HEK293 (cell line): Measurements from ENCODE around the gene DMD.

ENCODE experiments used
- CTCF ChIA-PET: fragments of 350-600 bp; formaldehyde crosslinking; extraction: SDS; loops from one replicate; lab custom pipeline; 2021; ENCODE audit warnings: antibody characterized with exemption; lab: Yijun Ruan, JAX
- POLR2A ChIA-PET: fragments of 300-600 bp; formaldehyde crosslinking; extraction: SDS; loops from one replicate; lab custom pipeline; 2020; ENCODE audit warnings: antibody characterized with exemption, inconsistent platforms; lab: Yijun Ruan, JAX
- H3K27ac ChIP-seq: fragments of 200-500 bp; sonication (Bioruptor generic); 2 replicates; pipeline ENCODE4 v1.5.1; 2014; ENCODE audit warnings: low read depth, low read length, control low read depth, inconsistent platforms; ENCODE audit errors: extremely low read depth
- H3K36me3 ChIP-seq, 2 experiments: fragments of 200-500 bp in 1 of 2; sonication (Bioruptor generic) in 1 of 2; 1 replicate in 1 of 2; 2 replicates in 1 of 2; pipeline ENCODE4 v1.5.1; 2014 to 2017; ENCODE audit warnings: inconsistent platforms in 2 of 2, low read length in 2 of 2; ENCODE audit not compliant: control insufficient read depth in 2 of 2, insufficient read depth in 1 of 2
- H3K4me1 ChIP-seq: fragments of 200-500 bp; sonication (Bioruptor generic); 2 replicates; pipeline ENCODE4 v1.5.1; 2014; ENCODE audit warnings: mild to moderate bottlenecking, low read length, inconsistent platforms; ENCODE audit not compliant: control insufficient read depth, insufficient read depth
- H3K4me3 ChIP-seq: 2 replicates; pipeline ENCODE4 v1.5.1; 2011; ENCODE audit warnings: low read depth, mild to moderate bottlenecking, control low read depth, low read length, moderate library complexity
- H3K9me3 ChIP-seq: fragments of 200-500 bp; sonication (Bioruptor generic); 2 replicates; pipeline ENCODE4 v1.5.1; 2014; ENCODE audit warnings: low read depth, low read length, inconsistent platforms; ENCODE audit not compliant: control insufficient read depth, insufficient read depth
- GLIS1 ChIP-seq: fragments of 450-650 bp; formaldehyde crosslinking; IDR thresholded peaks from 2 replicates; pipeline ENCODE4 v1.5.1; 2016; ENCODE audit warnings: missing biosample characterization, missing genetic modification characterization
- SCRT1 ChIP-seq: fragments of 450-650 bp; formaldehyde crosslinking; IDR thresholded peaks from 2 replicates; pipeline ENCODE4 v1.5.1; 2016; ENCODE audit warnings: missing biosample characterization, missing genetic modification characterization, borderline replicate concordance
- ZBTB20 ChIP-seq: fragments of 450-650 bp; formaldehyde crosslinking; IDR thresholded peaks from 2 replicates; pipeline ENCODE4 v1.5.1; 2016; ENCODE audit warnings: missing biosample characterization, missing genetic modification characterization
- ZIC2 ChIP-seq: fragments of 450-650 bp; formaldehyde crosslinking; IDR thresholded peaks from 2 replicates; pipeline ENCODE4 v1.5.1; 2016; ENCODE audit warnings: missing biosample characterization, missing genetic modification characterization
- ZNF391 ChIP-seq: fragments of 450-650 bp; formaldehyde crosslinking; IDR thresholded peaks from 2 replicates; pipeline ENCODE4 v1.5.1; 2016; ENCODE audit warnings: low read depth, missing biosample characterization, missing genetic modification characterization, borderline replicate concordance
- ZNF621 ChIP-seq: fragments of 450-650 bp; formaldehyde crosslinking; IDR thresholded peaks from 2 replicates; pipeline ENCODE4 v1.5.1; 2017; ENCODE audit warnings: missing biosample characterization, missing genetic modification characterization
- ZNF629 ChIP-seq: fragments of 450-650 bp; formaldehyde crosslinking; IDR thresholded peaks from 2 replicates; pipeline ENCODE4 v1.5.1; 2017; ENCODE audit warnings: missing biosample characterization, missing genetic modification characterization
- ZNF707 ChIP-seq: fragments of 450-650 bp; formaldehyde crosslinking; IDR thresholded peaks from 2 replicates; pipeline ENCODE4 v1.5.1; 2016; ENCODE audit warnings: missing biosample characterization, missing genetic modification characterization
- ZNF76 ChIP-seq: fragments of 450-650 bp; formaldehyde crosslinking; IDR thresholded peaks from 2 replicates; pipeline ENCODE4; 2016; ENCODE audit warnings: low read depth, missing biosample characterization, missing genetic modification characterization, borderline replicate concordance
- ZNF776 ChIP-seq: fragments of 450-650 bp; formaldehyde crosslinking; IDR thresholded peaks from 2 replicates; pipeline ENCODE4 v1.5.0; 2017; ENCODE audit warnings: missing biosample characterization, missing genetic modification characterization, borderline replicate concordance
- ZNF837 ChIP-seq: fragments of 450-650 bp; formaldehyde crosslinking; IDR thresholded peaks from 2 replicates; pipeline ENCODE4 v1.5.1; 2016; ENCODE audit warnings: missing biosample characterization, missing genetic modification characterization
- ZNF843 ChIP-seq: fragments of 450-650 bp; formaldehyde crosslinking; IDR thresholded peaks from 2 replicates; pipeline ENCODE4 v1.5.1; 2016; ENCODE audit warnings: missing biosample characterization, missing genetic modification characterization
- TF ChIP-seq, protein P1 (sequence below): fragments of 450-650 bp; formaldehyde crosslinking; IDR thresholded peaks from 2 replicates; pipeline ENCODE4 v1.5.1; 2016; ENCODE audit warnings: missing biosample characterization, missing genetic modification characterization
- TF ChIP-seq, protein P2 (sequence below): fragments of 450-650 bp; formaldehyde crosslinking; IDR thresholded peaks from 2 replicates; pipeline ENCODE4 v1.5.1; 2016; ENCODE audit warnings: missing biosample characterization, missing genetic modification characterization
- TF ChIP-seq, protein P3 (sequence below): fragments of 450-650 bp; formaldehyde crosslinking; IDR thresholded peaks from 2 replicates; pipeline ENCODE4 v1.5.1; 2017; ENCODE audit warnings: missing biosample characterization, missing genetic modification characterization
- TF ChIP-seq, protein P4 (sequence below): fragments of 450-650 bp; formaldehyde crosslinking; IDR thresholded peaks from 2 replicates; pipeline ENCODE4 v1.5.1; 2016; ENCODE audit warnings: missing biosample characterization, missing genetic modification characterization

The DMD gene

DNA sequence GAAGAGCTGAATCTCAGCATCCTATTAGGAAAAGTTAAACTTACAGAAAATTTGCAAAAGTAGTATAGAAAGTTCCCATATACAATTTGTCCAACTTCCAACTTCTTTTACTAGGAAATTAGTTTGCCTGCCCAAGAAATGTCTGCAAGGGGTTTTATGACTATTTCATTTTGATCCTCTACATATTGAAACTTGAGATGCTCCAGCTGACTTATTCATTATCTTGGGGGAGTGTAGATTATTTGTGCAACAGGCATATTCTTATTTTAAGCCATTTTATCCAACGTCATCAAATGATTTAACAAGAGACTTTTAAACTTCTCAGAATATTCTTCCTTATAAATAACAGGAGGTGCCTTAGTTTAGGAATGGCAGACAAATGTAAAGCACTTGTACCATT, 1822.4 kb downstream of the DMD start (continued):
- TF ChIP-seq, protein P1, sequence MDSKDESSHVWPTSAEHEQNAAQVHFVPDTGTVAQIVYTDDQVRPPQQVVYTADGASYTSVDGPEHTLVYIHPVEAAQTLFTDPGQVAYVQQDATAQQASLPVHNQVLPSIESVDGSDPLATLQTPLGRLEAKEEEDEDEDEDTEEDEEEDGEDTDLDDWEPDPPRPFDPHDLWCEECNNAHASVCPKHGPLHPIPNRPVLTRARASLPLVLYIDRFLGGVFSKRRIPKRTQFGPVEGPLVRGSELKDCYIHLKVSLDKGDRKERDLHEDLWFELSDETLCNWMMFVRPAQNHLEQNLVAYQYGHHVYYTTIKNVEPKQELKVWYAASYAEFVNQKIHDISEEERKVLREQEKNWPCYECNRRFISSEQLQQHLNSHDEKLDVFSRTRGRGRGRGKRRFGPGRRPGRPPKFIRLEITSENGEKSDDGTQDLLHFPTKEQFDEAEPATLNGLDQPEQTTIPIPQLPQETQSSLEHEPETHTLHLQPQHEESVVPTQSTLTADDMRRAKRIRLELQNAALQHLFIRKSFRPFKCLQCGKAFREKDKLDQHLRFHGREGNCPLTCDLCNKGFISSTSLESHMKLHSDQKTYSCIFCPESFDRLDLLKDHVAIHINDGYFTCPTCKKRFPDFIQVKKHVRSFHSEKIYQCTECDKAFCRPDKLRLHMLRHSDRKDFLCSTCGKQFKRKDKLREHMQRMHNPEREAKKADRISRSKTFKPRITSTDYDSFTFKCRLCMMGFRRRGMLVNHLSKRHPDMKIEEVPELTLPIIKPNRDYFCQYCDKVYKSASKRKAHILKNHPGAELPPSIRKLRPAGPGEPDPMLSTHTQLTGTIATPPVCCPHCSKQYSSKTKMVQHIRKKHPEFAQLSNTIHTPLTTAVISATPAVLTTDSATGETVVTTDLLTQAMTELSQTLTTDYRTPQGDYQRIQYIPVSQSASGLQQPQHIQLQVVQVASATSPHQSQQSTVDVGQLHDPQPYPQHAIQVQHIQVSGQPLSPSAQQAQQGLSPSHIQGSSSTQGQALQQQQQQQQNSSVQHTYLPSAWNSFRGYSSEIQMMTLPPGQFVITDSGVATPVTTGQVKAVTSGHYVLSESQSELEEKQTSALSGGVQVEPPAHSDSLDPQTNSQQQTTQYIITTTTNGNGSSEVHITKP (tag by site-specific recombination): no peak
- no peak for TF ChIP-seq ZNF391 (tag by site-specific recombination)
- TF ChIP-seq ZNF629 (tag by site-specific recombination): no peak
- TF ChIP-seq, protein P2, sequence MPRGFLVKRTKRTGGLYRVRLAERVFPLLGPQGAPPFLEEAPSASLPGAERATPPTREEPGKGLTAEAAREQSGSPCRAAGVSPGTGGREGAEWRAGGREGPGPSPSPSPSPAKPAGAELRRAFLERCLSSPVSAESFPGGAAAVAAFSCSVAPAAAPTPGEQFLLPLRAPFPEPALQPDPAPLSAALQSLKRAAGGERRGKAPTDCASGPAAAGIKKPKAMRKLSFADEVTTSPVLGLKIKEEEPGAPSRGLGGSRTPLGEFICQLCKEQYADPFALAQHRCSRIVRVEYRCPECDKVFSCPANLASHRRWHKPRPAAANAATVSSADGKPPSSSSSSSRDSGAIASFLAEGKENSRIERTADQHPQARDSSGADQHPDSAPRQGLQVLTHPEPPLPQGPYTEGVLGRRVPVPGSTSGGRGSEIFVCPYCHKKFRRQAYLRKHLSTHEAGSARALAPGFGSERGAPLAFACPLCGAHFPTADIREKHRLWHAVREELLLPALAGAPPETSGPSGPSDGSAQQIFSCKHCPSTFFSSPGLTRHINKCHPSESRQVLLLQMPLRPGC: no peak

DNA sequence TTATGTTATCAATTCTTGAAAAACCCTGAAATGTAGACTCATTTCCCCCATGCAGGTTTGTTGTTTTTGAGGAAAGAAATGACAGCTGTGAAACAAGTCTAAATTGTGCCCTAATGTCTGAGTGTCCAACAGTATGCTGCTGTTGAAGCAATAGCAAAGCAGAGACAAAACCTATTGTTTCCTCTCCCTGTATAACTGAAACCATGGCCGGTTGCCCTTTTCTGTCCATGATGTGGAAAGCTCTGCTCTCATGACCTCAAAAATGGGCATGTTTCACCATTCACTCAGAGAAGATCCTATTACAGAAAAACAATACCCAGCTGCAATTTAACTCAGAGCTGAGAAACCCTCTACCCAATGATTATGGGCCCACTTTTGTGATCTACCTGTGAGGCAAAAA, 1826.9 kb downstream of the DMD start:
- Histone ChIP-seq H3K27ac (no peak overlapping the region), H3K4me3 (no peak overlapping the region), H3K36me3 (no peaks in the 10 kb centered on the region), H3K9me3 (no peaks in the 10 kb centered on the region), H3K4me1 (no peaks in the 10 kb centered on the region)
- CTCF ChIA-PET: no interaction called here
- POLR2A ChIA-PET: no interaction called here
- TF ChIP-seq ZNF621 (no peak), ZBTB20 (tag by site-specific recombination) (no peak), GLIS1 (tag by site-specific recombination) (no peak), ZNF776 (tag by site-specific recombination) (no peak), ZNF707 (tag by site-specific recombination) (no peak), ZNF76 (tag by site-specific recombination) (no peak), ZIC2 (tag by site-specific recombination) (no peak), ZNF837 (tag by site-specific recombination) (no peak), ZNF843 (tag by site-specific recombination) (no peak), SCRT1 (tag by site-specific recombination) (no peak)
- TF ChIP-seq, protein P3, sequence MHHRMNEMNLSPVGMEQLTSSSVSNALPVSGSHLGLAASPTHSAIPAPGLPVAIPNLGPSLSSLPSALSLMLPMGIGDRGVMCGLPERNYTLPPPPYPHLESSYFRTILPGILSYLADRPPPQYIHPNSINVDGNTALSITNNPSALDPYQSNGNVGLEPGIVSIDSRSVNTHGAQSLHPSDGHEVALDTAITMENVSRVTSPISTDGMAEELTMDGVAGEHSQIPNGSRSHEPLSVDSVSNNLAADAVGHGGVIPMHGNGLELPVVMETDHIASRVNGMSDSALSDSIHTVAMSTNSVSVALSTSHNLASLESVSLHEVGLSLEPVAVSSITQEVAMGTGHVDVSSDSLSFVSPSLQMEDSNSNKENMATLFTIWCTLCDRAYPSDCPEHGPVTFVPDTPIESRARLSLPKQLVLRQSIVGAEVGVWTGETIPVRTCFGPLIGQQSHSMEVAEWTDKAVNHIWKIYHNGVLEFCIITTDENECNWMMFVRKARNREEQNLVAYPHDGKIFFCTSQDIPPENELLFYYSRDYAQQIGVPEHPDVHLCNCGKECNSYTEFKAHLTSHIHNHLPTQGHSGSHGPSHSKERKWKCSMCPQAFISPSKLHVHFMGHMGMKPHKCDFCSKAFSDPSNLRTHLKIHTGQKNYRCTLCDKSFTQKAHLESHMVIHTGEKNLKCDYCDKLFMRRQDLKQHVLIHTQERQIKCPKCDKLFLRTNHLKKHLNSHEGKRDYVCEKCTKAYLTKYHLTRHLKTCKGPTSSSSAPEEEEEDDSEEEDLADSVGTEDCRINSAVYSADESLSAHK: no peak
- TF ChIP-seq, protein P4, sequence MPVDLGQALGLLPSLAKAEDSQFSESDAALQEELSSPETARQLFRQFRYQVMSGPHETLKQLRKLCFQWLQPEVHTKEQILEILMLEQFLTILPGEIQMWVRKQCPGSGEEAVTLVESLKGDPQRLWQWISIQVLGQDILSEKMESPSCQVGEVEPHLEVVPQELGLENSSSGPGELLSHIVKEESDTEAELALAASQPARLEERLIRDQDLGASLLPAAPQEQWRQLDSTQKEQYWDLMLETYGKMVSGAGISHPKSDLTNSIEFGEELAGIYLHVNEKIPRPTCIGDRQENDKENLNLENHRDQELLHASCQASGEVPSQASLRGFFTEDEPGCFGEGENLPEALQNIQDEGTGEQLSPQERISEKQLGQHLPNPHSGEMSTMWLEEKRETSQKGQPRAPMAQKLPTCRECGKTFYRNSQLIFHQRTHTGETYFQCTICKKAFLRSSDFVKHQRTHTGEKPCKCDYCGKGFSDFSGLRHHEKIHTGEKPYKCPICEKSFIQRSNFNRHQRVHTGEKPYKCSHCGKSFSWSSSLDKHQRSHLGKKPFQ (tag by site-specific recombination): no peak
